Fibroblast of lung (primary cell): ENCODE results near the gene ROR2. TPM values are rescaled to one million over a fixed set of nuclear protein-coding genes. Genes with fewer than 3 reads are reported as not detected.

Experiments used
- DNase-seq, 2 donors: peaks; one replicate each; pipeline versions ENCODE4 v3.0.0 to v3.0.0-alpha.2; 2010; ENCODE audit warnings: low read depth in 2 of 2
- H2AFZ ChIP-seq: 2 replicates; pipeline ENCODE4 v1.5.1; 2012; ENCODE audit warnings: low read length, control low read depth, inconsistent platforms
- H3K27ac ChIP-seq: 2 replicates; pipeline ENCODE4 v1.5.1; 2011; ENCODE audit warnings: low read length, control low read depth; ENCODE audit not compliant: insufficient read depth
- H3K27me3 ChIP-seq: 2 replicates; pipeline ENCODE4 v1.5.1; 2011; ENCODE audit warnings: mild to moderate bottlenecking, low read length; ENCODE audit not compliant: control insufficient read depth, insufficient read depth
- H3K36me3 ChIP-seq: 2 replicates; pipeline ENCODE4 v1.5.1; 2011; ENCODE audit warnings: low read length; ENCODE audit not compliant: control insufficient read depth, insufficient read depth
- H3K4me1 ChIP-seq: 2 replicates; pipeline ENCODE4 v1.5.1; 2011; ENCODE audit warnings: low read length; ENCODE audit not compliant: control insufficient read depth, insufficient read depth; ENCODE audit errors: extremely low read depth
- H3K4me2 ChIP-seq: 2 replicates; pipeline ENCODE4 v1.5.1; 2011; ENCODE audit warnings: low read length, control low read depth; ENCODE audit not compliant: insufficient read depth; ENCODE audit errors: extremely low read depth
- H3K4me3 ChIP-seq, 4 experiments: fragments of 200-600 bp in 1 of 4; sonication (generic) in 1 of 4; replicated peaks in 1 of 4; 2 replicates each; pipeline ENCODE4 v1.5.1; 2011 to 2016; ENCODE audit warnings: low read length in 4 of 4, low read depth in 3 of 4, mild to moderate bottlenecking in 3 of 4, control low read depth in 2 of 4, inconsistent platforms in 1 of 4, mixed read lengths in 1 of 4; ENCODE audit not compliant: insufficient read depth in 1 of 4; ENCODE audit errors: control extremely low read depth in 1 of 4
- H3K79me2 ChIP-seq: 2 replicates; pipeline ENCODE4 v1.5.1; 2012; ENCODE audit warnings: mild to moderate bottlenecking, low read length, inconsistent platforms; ENCODE audit not compliant: control insufficient read depth, insufficient read depth
- H3K9ac ChIP-seq: 2 replicates; pipeline ENCODE4 v1.5.1; 2011; ENCODE audit warnings: mild to moderate bottlenecking, low read length, control low read depth; ENCODE audit not compliant: insufficient read depth
- H3K9me3 ChIP-seq: 2 replicates; pipeline ENCODE4 v1.5.1; 2012; ENCODE audit warnings: low read depth, low read length; ENCODE audit not compliant: control insufficient read depth, insufficient read depth
- H4K20me1 ChIP-seq: 2 replicates; pipeline ENCODE4 v1.5.1; 2011; ENCODE audit warnings: low read length; ENCODE audit not compliant: control insufficient read depth, insufficient read depth; ENCODE audit errors: extremely low read depth
- EZH2 ChIP-seq: IDR thresholded peaks from 2 replicates; pipeline ENCODE4 v1.5.1; 2012; ENCODE audit warnings: low read length, control low read depth, mild to moderate bottlenecking; ENCODE audit errors: missing control alignments
- polyA plus RNA-seq, 2 donors: library from polyadenylated mRNA; depleted of rRNA in 1 of 2; stranded (reverse) in 1 of 2; unstranded in 1 of 2; fragments of >200 nt; gene quantifications; 2 replicates each; pipeline ENCODE4 v1.2.1, GENCODE V29; 2011 to 2012; ENCODE audit warnings: missing spikeins in 1 of 2
- total RNA-seq: library from RNA; depleted of rRNA; stranded (reverse); fragments of >200 nt; gene quantifications from 2 replicates; pipeline ENCODE4 v1.2.1, GENCODE V29; 2014
- TF ChIP-seq, protein P1 (sequence below), 2 donors: IDR thresholded peaks in 1 of 2; conservative IDR thresholded peaks in 1 of 2; 1 replicate in 1 of 2; 2 replicates in 1 of 2; pipeline ENCODE4 v1.5.1; 2011 to 2012; ENCODE audit warnings: low read length in 2 of 2, control low read depth in 1 of 2, inconsistent platforms in 1 of 2, low read depth in 1 of 2, mild to moderate bottlenecking in 1 of 2

Gene ROR2
- total and polyA plus RNA-seq, 2 donors (not counting 1 experiment from before 2014, with no cell fraction given), result 2.3 to 27.9 TPM

DNA sequence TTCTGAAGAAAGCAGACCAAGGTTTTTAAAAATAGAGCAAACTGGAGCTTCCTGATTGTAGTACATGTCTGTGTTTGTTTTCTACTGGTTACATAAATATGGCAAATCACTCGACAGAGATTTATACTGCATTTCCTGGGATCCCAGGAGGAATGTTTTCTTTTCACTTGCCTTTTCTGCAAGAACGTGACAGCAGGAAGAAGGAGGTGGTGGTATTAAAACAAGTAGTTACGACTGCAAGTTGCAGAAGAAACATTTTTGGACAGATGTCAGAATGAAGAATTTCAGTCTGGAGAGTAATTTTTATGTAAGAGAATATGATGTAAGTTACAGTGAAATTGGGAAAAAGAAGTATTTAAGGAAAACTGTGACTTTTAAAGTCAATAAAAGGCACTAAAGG is 272.7 kb downstream of the ROR2 start:
- TF ChIP-seq EZH2, result no peak
- TF ChIP-seq, protein P1, sequence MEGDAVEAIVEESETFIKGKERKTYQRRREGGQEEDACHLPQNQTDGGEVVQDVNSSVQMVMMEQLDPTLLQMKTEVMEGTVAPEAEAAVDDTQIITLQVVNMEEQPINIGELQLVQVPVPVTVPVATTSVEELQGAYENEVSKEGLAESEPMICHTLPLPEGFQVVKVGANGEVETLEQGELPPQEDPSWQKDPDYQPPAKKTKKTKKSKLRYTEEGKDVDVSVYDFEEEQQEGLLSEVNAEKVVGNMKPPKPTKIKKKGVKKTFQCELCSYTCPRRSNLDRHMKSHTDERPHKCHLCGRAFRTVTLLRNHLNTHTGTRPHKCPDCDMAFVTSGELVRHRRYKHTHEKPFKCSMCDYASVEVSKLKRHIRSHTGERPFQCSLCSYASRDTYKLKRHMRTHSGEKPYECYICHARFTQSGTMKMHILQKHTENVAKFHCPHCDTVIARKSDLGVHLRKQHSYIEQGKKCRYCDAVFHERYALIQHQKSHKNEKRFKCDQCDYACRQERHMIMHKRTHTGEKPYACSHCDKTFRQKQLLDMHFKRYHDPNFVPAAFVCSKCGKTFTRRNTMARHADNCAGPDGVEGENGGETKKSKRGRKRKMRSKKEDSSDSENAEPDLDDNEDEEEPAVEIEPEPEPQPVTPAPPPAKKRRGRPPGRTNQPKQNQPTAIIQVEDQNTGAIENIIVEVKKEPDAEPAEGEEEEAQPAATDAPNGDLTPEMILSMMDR (conservative IDR thresholded peaks at IDR 0.05 in 1 of 2, IDR thresholded peaks at IDR 0.05 in 1 of 2; ENCODE audit: low read depth in 1 of 2, low read length in 2 of 2), result no peak
- no peaks in the 10 kb centered on the region for H4K20me1 ChIP-seq
- no peak overlapping the region for H3K4me3 ChIP-seq
- H3K27ac ChIP-seq, result no peak overlapping the region
- H2AFZ ChIP-seq, result no peak overlapping the region
- no peak overlapping the region for H3K9ac ChIP-seq
- DNase-seq, result peak; percentile 17 to 36
- no peaks in the 10 kb centered on the region for H3K9me3 ChIP-seq
- H3K79me2 ChIP-seq, result no peaks in the 10 kb centered on the region
- no peaks in the 10 kb centered on the region for H3K4me1 ChIP-seq
- H3K36me3 ChIP-seq, result no peaks in the 10 kb centered on the region
- no peak overlapping the region for H3K4me2 ChIP-seq
- no peaks in the 10 kb centered on the region for H3K27me3 ChIP-seq

DNA sequence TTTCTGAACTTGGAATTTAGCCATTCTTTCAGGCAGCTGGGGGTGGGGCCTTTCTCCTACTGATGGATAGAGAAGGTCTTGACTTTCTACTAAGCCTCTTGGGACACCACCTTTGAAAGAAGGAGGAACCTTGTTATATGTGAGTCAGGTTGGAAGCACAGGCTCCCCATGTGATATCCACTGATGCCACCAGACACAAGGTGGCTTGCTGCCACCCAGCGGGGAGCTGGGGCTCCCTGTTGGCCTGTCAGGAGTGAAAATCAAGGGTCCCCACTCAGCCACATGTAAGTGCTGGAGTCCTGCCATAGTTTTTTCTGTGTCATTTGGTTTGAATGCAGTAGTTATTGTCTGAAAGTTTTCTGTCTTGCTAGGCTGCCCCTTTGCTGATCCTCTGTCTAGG is 274.0 kb downstream of the ROR2 start:
- TF ChIP-seq, protein P1 (conservative IDR thresholded peaks at IDR 0.05 in 1 of 2, IDR thresholded peaks at IDR 0.05 in 1 of 2; ENCODE audit: low read depth in 1 of 2, low read length in 2 of 2), result no peak
- Histone ChIP-seq H3K27ac (no peak overlapping the region), H3K27me3 (no peaks in the 10 kb centered on the region), H4K20me1 (no peaks in the 10 kb centered on the region), H2AFZ (no peak overlapping the region), H3K4me3 (no peak overlapping the region), H3K4me1 (no peaks in the 10 kb centered on the region), H3K9me3 (no peaks in the 10 kb centered on the region), H3K9ac (no peak overlapping the region), H3K36me3 (no peaks in the 10 kb centered on the region), H3K79me2 (no peaks in the 10 kb centered on the region), H3K4me2 (no peak overlapping the region)
- DNase-seq, result peak in 1 of 2 donors; percentile 44

DNA sequence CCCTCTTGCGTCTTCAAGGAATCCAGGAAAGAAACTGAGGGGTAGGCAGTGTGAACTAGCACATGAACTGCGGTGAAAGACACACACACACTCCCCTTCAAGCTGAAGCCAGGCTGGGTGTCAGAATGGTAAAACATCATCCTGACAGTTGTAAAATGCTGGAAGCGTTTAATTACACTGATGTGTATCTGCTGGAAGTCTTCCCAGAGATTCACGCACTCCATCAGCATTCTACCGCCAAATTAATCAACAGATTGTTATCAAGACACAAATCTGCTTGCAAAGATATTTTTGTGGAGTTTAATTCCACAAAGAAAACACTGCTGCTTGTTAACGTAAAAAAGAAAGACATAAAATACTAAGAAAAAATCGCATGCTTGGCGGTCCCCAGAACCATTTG is 285.4 kb downstream of the ROR2 start:
- no peaks in the 10 kb centered on the region for H3K4me1 ChIP-seq
- no peak overlapping the region for H3K9ac ChIP-seq
- H2AFZ ChIP-seq, result no peak overlapping the region
- H3K27me3 ChIP-seq, result peaks cover 2% of the 10 kb centered on the region
- H3K9me3 ChIP-seq, result no peaks in the 10 kb centered on the region
- TF ChIP-seq, protein P1 (conservative IDR thresholded peaks at IDR 0.05 in 1 of 2, IDR thresholded peaks at IDR 0.05 in 1 of 2; ENCODE audit: low read depth in 1 of 2, low read length in 2 of 2), result no peak
- TF ChIP-seq EZH2, result no peak
- no peak overlapping the region for H3K27ac ChIP-seq
- H4K20me1 ChIP-seq, result no peaks in the 10 kb centered on the region
- H3K36me3 ChIP-seq, result no peaks in the 10 kb centered on the region
- no peaks in the 10 kb centered on the region for H3K79me2 ChIP-seq
- no peak overlapping the region for H3K4me3 ChIP-seq
- no peak for DNase-seq
- H3K4me2 ChIP-seq, result no peak overlapping the region
